HEK293 (cell line): ENCODE results near the gene CDYL2.

ENCODE experiments used
- KLF9 ChIP-seq: fragments of 450-650 bp; formaldehyde crosslinking; IDR thresholded peaks from 2 replicates; pipeline ENCODE4 v1.5.1; 2016; ENCODE audit warnings: missing biosample characterization, missing genetic modification characterization, low read depth
- ZBTB20 ChIP-seq: fragments of 450-650 bp; formaldehyde crosslinking; IDR thresholded peaks from 2 replicates; pipeline ENCODE4 v1.5.1; 2016; ENCODE audit warnings: missing biosample characterization, missing genetic modification characterization
- ZNF488 ChIP-seq: fragments of 450-650 bp; formaldehyde crosslinking; IDR thresholded peaks from 2 replicates; pipeline ENCODE4 v1.5.1; 2016; ENCODE audit warnings: missing biosample characterization, missing genetic modification characterization

GRCh38 chr16:80631581-80631980 is 172.8 kb downstream of the CDYL2 start:
- no peak for TF ChIP-seq ZNF488 (tag by site-specific recombination)
- no peak for TF ChIP-seq KLF9 (tag by site-specific recombination)
- no peak for TF ChIP-seq ZBTB20 (tag by site-specific recombination)
